Neural progenitor cell (in vitro differentiated cells): Measurements from ENCODE around the gene TLR6.

ENCODE experiments used
- EZH2 ChIP-seq: fragments of 200-600 bp; sonication (generic); IDR thresholded peaks from 2 replicates; pipeline ENCODE4 v1.6.1; 2017; ENCODE audit warnings: antibody characterized with exemption, mild to moderate bottlenecking, moderate library complexity
- TF ChIP-seq, protein P1 (sequence below): fragments of 200-600 bp; sonication (generic); IDR thresholded peaks from 2 replicates; pipeline ENCODE4 v1.5.1; 2017; ENCODE audit warnings: antibody characterized with exemption, mild to moderate bottlenecking

DNA sequence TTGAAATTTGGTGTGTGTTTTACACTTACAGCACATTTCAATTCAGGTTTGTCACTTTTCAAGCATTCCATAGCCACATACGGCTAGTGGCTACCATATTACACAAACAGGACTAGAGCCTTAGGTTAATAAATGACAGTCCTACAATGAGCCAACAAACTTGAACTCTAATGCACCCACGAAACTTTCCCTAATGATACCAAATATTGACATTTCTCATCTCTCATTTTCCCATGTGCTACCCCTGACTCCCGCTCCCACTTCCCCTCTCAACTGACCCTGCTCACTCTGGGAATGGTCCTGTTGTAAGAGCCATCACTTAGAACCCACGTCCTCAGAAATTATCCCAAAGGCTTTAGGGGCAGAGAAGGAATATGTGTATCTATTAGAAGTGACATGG lies 68.9 kb downstream of the TLR6 start:
- TF ChIP-seq, protein P1, sequence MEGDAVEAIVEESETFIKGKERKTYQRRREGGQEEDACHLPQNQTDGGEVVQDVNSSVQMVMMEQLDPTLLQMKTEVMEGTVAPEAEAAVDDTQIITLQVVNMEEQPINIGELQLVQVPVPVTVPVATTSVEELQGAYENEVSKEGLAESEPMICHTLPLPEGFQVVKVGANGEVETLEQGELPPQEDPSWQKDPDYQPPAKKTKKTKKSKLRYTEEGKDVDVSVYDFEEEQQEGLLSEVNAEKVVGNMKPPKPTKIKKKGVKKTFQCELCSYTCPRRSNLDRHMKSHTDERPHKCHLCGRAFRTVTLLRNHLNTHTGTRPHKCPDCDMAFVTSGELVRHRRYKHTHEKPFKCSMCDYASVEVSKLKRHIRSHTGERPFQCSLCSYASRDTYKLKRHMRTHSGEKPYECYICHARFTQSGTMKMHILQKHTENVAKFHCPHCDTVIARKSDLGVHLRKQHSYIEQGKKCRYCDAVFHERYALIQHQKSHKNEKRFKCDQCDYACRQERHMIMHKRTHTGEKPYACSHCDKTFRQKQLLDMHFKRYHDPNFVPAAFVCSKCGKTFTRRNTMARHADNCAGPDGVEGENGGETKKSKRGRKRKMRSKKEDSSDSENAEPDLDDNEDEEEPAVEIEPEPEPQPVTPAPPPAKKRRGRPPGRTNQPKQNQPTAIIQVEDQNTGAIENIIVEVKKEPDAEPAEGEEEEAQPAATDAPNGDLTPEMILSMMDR: no peak
- no peak for TF ChIP-seq EZH2
